ENCODE measurements around the gene THAP7. TPM values are rescaled to one million over a fixed set of nuclear protein-coding genes. Genes with fewer than 3 reads are reported as not detected.

The THAP7 gene
- total and polyA plus RNA-seq, 3 donors from 2014 or later, result 60.6 to 96.5 (median 75.8) TPM

DNA sequence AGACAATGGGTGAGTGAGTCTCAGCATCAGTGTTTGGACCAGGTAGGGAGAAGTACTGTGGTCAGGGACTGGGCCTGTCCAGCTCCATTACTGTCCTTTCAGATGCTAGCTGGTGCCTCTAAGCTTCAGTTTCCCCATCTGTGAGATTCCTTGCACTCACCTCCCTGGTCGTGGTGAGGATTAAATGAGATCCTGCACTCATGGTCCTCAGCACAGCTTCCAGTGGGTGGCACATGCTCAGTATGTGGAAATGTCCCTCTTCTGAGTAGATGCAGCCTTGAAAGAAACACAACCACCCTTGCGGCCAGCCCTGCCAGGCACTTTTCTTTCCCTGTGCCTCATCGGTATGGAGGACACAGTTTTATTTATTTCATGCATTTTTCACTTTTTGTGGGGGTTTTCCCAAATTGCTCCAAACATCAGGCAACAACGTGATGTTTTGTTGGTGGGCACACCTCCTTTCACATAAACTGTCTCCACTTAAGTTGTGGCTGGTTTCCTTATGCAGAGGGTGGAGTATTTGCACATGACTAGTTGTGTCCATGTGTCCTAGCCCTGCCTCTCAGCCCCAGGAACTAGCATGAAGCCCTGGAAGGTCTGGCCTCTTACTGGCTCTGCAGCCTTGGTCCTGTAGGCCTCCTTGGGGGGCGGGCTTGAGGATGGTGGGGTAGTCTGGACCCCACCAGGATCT, 18.7 kb downstream of the THAP7 start:
- H3K4me3 ChIP-seq, result peak overlapping the region; percentile 69 to 86
- no peak for DNase-seq
- no peaks in the 10 kb centered on the region for H3K36me3 ChIP-seq (ENCODE audit: low read depth, missing control alignments)
- 61 to 74% methylated on average over 4 to 5 of the region's 5 CpGs for WGBS, 2 donors
- H3K27me3 ChIP-seq, result no peaks in the 10 kb centered on the region
- H3K9me3 ChIP-seq, result no peaks in the 10 kb centered on the region
- H3K27ac ChIP-seq, result no peak overlapping the region
- intact Hi-C loops (cut with DNase I; ENCODE audit: low total_unique reads), result no loop called here
- H3K4me1 ChIP-seq, result peaks cover 21% of the 10 kb centered on the region
- TF ChIP-seq POLR2A (IDR thresholded peaks at IDR 0.05), result no peak
- TF ChIP-seq, protein P1, sequence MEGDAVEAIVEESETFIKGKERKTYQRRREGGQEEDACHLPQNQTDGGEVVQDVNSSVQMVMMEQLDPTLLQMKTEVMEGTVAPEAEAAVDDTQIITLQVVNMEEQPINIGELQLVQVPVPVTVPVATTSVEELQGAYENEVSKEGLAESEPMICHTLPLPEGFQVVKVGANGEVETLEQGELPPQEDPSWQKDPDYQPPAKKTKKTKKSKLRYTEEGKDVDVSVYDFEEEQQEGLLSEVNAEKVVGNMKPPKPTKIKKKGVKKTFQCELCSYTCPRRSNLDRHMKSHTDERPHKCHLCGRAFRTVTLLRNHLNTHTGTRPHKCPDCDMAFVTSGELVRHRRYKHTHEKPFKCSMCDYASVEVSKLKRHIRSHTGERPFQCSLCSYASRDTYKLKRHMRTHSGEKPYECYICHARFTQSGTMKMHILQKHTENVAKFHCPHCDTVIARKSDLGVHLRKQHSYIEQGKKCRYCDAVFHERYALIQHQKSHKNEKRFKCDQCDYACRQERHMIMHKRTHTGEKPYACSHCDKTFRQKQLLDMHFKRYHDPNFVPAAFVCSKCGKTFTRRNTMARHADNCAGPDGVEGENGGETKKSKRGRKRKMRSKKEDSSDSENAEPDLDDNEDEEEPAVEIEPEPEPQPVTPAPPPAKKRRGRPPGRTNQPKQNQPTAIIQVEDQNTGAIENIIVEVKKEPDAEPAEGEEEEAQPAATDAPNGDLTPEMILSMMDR (IDR thresholded peaks at IDR 0.05), result no peak

DNA sequence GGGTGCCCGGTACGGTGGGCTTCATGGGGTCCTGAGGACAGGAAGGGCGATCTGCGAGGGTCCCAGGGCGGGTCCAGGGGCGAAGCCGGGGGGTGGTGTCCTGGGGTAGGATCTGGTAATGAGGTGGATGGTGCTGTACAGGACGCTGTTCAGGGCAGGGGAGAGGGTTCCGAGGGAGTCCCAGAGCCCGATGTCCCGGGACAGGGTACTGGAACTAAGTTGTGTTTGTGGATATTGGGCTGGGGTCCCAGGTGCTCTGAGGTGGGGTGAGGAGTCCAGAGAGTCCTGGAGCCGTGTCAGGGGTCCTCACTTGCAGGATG, 19.4 kb downstream of the THAP7 start:
- peak overlapping the region; percentile 69 to 86 for H3K4me3 ChIP-seq
- peaks cover 21% of the 10 kb centered on the region for H3K4me1 ChIP-seq
- TF ChIP-seq, protein P1 (IDR thresholded peaks at IDR 0.05), result no peak
- TF ChIP-seq POLR2A (IDR thresholded peaks at IDR 0.05), result no peak
- peak overlapping the region; percentile 75 to 95 for H3K27ac ChIP-seq
- 0 to 2% methylated on average over 7 to 12 of the region's 12 CpGs for WGBS, 2 donors
- no peaks in the 10 kb centered on the region for H3K27me3 ChIP-seq
- intact Hi-C loops (cut with DNase I; ENCODE audit: low total_unique reads), result no loop called here
- no peak for DNase-seq
- H3K36me3 ChIP-seq (ENCODE audit: low read depth, missing control alignments), result no peaks in the 10 kb centered on the region
- no peaks in the 10 kb centered on the region for H3K9me3 ChIP-seq

DNA sequence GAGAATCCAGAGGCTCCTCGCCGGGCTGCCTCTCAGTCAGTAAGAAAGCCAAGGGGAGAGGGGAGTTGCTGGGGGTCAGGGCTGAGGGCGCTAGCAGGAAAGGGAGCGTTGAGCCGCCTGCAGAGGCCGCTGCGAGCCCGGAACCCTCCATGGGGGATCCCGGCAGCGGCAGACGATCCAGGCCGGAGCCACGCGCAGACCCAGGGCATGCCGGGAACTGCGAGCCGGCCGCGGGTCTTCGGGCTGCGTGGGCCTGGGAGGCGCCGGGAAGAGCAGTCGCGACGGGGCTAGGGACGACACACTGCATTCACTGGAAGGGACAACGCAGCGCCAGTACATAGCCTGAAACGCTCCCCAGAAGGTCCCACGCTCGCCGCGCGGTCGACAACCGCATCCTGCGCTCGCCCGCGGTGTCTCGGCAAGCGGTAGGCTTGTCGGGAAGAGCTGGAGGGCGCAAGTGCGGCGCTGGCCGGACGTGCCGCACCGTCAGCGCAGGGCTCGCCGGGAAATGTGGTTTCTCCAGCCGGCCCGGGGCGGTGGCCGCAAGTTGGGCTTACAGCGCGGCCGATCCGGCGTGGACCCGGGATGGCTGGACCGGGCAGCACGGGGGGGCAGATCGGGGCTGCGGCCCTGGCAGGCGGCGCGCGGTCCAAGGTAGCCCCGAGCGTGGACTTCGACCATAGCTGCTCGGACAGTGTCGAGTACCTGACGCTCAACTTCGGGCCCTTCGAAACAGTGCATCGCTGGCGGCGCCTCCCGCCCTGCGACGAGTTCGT, 19.9 kb downstream of the THAP7 start, which contains the start of gene LZTR1:
TSS of gene LZTR1 (plus strand) at position 511 of the 776 bp plus-strand sequence. CDS start at position 586, 75 bp downstream.
- Histone ChIP-seq H3K36me3 (ENCODE audit: low read depth, missing control alignments) (no peaks in the 10 kb centered on the region), H3K9me3 (no peaks in the 10 kb centered on the region), H3K27me3 (no peaks in the 10 kb centered on the region), H3K4me1 (peaks cover 21% of the 10 kb centered on the region), H3K4me3 (peak within 1 kb of the TSS; percentile 69 to 86), H3K27ac (peak within 1 kb of the TSS; percentile 75 to 95)
- WGBS, 2 donors, result 0% methylated on average over 46 to 81 of the region's 87 CpGs
- peak; percentile 91 for DNase-seq
- intact Hi-C loops (cut with DNase I; ENCODE audit: low total_unique reads), result no loop called here
- TF ChIP-seq, protein P1 (IDR thresholded peaks at IDR 0.05), result peak; percentile 54 to 73 (median 61)
- peak; percentile 39 for TF ChIP-seq POLR2A (IDR thresholded peaks at IDR 0.05)

GRCh38 chr22:20980938-20981722, 20.8 kb downstream of the THAP7 start:
- no peaks in the 10 kb centered on the region for H3K27me3 ChIP-seq
- no peaks in the 10 kb centered on the region for H3K9me3 ChIP-seq
- no peaks in the 10 kb centered on the region for H3K36me3 ChIP-seq (ENCODE audit: low read depth, missing control alignments)
- peaks cover 21% of the 10 kb centered on the region for H3K4me1 ChIP-seq
- 44 to 47% methylated on average over 10 of the region's 10 CpGs for WGBS, 2 donors
- H3K27ac ChIP-seq, result peak overlapping the region; percentile 75 to 95
- peak overlapping the region; percentile 69 to 86 for H3K4me3 ChIP-seq
- TF ChIP-seq, protein P1 (IDR thresholded peaks at IDR 0.05), result no peak
- no peak for TF ChIP-seq POLR2A (IDR thresholded peaks at IDR 0.05)
- no peak for DNase-seq
- intact Hi-C loops (cut with DNase I; ENCODE audit: low total_unique reads), result no loop called here
